ENCODE measurements around the gene DNM1. TPM values are rescaled to one million over a fixed set of nuclear protein-coding genes. Genes with fewer than 3 reads are reported as not detected.

Gene DNM1
- total and polyA plus RNA-seq, 10 of the 15 experiments (the other 5 are each of a cell fraction or from before 2014, with no cell fraction given) = 0.06 to 0.67 (median 0.19) TPM; not detected in 3

DNA sequence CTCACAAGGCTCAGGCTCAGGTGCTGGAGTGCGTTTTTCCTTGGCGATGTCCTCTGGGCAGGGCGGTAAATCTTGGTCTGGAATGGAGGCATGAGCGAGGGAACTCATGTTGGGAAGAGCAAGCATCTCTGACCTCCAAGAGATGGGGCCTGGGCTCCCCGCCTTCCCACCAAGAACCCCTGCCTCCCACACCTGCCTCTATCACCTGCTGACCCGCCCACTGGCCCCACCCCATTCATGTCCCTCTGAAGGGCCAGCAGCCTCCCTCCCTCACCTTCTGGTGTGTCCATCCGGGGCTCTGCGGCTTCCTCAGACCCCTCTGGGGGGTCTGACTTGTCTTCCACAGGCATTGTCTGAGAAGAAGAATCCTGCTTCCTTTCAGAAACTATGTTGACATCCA is 22.7 kb upstream of the DNM1 start:
- Histone ChIP-seq H3K27ac (ENCODE audit: control insufficient read depth, insufficient read depth) (no peak overlapping the region), H3K9me3 (replicated peaks; ENCODE audit: control insufficient read depth, insufficient read depth, low read length) (peaks cover 4% of the 10 kb centered on the region; the same call in 2 of the 3 replicates), H3K9ac (ENCODE audit: control insufficient read depth, insufficient read depth, low read length) (no peak overlapping the region), H3K27me3 (replicated peaks in 1 of 2; ENCODE audit: control insufficient read depth in 2 of 2, insufficient read depth in 2 of 2, low read length in 1 of 2) (no peaks in the 10 kb centered on the region), H3K4me2 (ENCODE audit: control insufficient read depth, insufficient read depth) (no peak overlapping the region), H3K36me3 (ENCODE audit: control insufficient read depth in 2 of 2, insufficient read depth in 2 of 2, low read length in 1 of 2) (peaks cover 16 to 21% of the 10 kb centered on the region in 2 experiments; a peak in 3 of 4 replicates), H4K20me1 (ENCODE audit: control insufficient read depth, insufficient read depth) (no peaks in the 10 kb centered on the region), H3K4me3 (no peak overlapping the region), H2AFZ (ENCODE audit: control insufficient read depth, low read depth, low read length) (no peak overlapping the region), H3K4me1 (ENCODE audit: control insufficient read depth, insufficient read depth, low read length) (no peaks in the 10 kb centered on the region), H3K79me2 (ENCODE audit: control insufficient read depth, insufficient read depth, low read length) (no peaks in the 10 kb centered on the region)
- BruUV-seq (replicated peaks) = no TSS peak
- no peak for FAIRE-seq
- POLR2A ChIA-PET = no interaction called here
- TF ChIP-seq TCF3 (IDR thresholded peaks at IDR 0.05; ENCODE audit: borderline replicate concordance, insufficient read depth, low read depth, low read length) (no peak), CREM (IDR thresholded peaks at IDR 0.05; ENCODE audit: low read depth) (no peak), TBL1XR1 (IDR thresholded peaks at IDR 0.05; ENCODE audit: low read depth, low read length) (no peak), WRNIP1 (IDR thresholded peaks at IDR 0.05; ENCODE audit: borderline replicate concordance, low read depth, low read length) (no peak), STAT1 (conservative IDR thresholded peaks at IDR 0.05) (no peak), CBFB (IDR thresholded peaks at IDR 0.05; ENCODE audit: low read depth) (no peak), RCOR1 (conservative IDR thresholded peaks at IDR 0.05; ENCODE audit: low read depth, low read length) (no peak), CHD1 (IDR thresholded peaks at IDR 0.05; ENCODE audit: low read depth, low read length) (no peak), KDM1A (IDR thresholded peaks at IDR 0.05; ENCODE audit: borderline replicate concordance) (no peak), ZNF384 (IDR thresholded peaks at IDR 0.05; ENCODE audit: borderline replicate concordance, low read depth, low read length) (no peak), PAX5 (IDR thresholded peaks at IDR 0.05; ENCODE audit: borderline replicate concordance, low read depth, low read length) (no peak), BHLHE40 (IDR thresholded peaks at IDR 0.05; ENCODE audit: borderline replicate concordance in 1 of 2, low read depth in 2 of 2, low read length in 1 of 2) (no peak), BACH1 (IDR thresholded peaks at IDR 0.05; ENCODE audit: borderline replicate concordance) (no peak), KAT2A (conservative IDR thresholded peaks at IDR 0.05; ENCODE audit: control insufficient read depth, low read depth, low read length) (no peak)
- TF ChIP-seq, protein P1, sequence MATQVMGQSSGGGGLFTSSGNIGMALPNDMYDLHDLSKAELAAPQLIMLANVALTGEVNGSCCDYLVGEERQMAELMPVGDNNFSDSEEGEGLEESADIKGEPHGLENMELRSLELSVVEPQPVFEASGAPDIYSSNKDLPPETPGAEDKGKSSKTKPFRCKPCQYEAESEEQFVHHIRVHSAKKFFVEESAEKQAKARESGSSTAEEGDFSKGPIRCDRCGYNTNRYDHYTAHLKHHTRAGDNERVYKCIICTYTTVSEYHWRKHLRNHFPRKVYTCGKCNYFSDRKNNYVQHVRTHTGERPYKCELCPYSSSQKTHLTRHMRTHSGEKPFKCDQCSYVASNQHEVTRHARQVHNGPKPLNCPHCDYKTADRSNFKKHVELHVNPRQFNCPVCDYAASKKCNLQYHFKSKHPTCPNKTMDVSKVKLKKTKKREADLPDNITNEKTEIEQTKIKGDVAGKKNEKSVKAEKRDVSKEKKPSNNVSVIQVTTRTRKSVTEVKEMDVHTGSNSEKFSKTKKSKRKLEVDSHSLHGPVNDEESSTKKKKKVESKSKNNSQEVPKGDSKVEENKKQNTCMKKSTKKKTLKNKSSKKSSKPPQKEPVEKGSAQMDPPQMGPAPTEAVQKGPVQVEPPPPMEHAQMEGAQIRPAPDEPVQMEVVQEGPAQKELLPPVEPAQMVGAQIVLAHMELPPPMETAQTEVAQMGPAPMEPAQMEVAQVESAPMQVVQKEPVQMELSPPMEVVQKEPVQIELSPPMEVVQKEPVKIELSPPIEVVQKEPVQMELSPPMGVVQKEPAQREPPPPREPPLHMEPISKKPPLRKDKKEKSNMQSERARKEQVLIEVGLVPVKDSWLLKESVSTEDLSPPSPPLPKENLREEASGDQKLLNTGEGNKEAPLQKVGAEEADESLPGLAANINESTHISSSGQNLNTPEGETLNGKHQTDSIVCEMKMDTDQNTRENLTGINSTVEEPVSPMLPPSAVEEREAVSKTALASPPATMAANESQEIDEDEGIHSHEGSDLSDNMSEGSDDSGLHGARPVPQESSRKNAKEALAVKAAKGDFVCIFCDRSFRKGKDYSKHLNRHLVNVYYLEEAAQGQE (IDR thresholded peaks at IDR 0.05; ENCODE audit: low read depth, low read length) = no peak
- TF ChIP-seq, protein P2, sequence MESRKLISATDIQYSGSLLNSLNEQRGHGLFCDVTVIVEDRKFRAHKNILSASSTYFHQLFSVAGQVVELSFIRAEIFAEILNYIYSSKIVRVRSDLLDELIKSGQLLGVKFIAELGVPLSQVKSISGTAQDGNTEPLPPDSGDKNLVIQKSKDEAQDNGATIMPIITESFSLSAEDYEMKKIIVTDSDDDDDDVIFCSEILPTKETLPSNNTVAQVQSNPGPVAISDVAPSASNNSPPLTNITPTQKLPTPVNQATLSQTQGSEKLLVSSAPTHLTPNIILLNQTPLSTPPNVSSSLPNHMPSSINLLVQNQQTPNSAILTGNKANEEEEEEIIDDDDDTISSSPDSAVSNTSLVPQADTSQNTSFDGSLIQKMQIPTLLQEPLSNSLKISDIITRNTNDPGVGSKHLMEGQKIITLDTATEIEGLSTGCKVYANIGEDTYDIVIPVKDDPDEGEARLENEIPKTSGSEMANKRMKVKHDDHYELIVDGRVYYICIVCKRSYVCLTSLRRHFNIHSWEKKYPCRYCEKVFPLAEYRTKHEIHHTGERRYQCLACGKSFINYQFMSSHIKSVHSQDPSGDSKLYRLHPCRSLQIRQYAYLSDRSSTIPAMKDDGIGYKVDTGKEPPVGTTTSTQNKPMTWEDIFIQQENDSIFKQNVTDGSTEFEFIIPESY (IDR thresholded peaks at IDR 0.05) = no peak
- TF ChIP-seq, protein P3, sequence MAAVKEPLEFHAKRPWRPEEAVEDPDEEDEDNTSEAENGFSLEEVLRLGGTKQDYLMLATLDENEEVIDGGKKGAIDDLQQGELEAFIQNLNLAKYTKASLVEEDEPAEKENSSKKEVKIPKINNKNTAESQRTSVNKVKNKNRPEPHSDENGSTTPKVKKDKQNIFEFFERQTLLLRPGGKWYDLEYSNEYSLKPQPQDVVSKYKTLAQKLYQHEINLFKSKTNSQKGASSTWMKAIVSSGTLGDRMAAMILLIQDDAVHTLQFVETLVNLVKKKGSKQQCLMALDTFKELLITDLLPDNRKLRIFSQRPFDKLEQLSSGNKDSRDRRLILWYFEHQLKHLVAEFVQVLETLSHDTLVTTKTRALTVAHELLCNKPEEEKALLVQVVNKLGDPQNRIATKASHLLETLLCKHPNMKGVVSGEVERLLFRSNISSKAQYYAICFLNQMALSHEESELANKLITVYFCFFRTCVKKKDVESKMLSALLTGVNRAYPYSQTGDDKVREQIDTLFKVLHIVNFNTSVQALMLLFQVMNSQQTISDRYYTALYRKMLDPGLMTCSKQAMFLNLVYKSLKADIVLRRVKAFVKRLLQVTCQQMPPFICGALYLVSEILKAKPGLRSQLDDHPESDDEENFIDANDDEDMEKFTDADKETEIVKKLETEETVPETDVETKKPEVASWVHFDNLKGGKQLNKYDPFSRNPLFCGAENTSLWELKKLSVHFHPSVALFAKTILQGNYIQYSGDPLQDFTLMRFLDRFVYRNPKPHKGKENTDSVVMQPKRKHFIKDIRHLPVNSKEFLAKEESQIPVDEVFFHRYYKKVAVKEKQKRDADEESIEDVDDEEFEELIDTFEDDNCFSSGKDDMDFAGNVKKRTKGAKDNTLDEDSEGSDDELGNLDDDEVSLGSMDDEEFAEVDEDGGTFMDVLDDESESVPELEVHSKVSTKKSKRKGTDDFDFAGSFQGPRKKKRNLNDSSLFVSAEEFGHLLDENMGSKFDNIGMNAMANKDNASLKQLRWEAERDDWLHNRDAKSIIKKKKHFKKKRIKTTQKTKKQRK (IDR thresholded peaks at IDR 0.05; ENCODE audit: low read depth, low read length) = no peak
- no peak for ATAC-seq
- CTCF ChIA-PET = no interaction called here
- RAD21 ChIA-PET (ENCODE audit: unreplicated experiment) = no interaction called here
- WGBS (ENCODE audit: insufficient coverage, insufficient replicate concordance, low lambda C conversion rate, missing lambda C conversion rate) = 99% methylated on average over 8 of the region's 8 CpGs
- intact Hi-C loops (cut with micrococcal nuclease; ENCODE audit: unreplicated experiment) (no loop called here), in situ Hi-C loops (cut with MboI) (no loop called here)
- SMC1A ChIA-PET (ENCODE audit: uncharacterized antibody, unreplicated experiment) = no interaction called here
- DNase-seq (ENCODE audit: low read depth, low spot score) = no peak
